Endothelial cell of umbilical vein (primary cell): ENCODE results near the gene TBC1D25. TPM values are rescaled to one million over a fixed set of nuclear protein-coding genes. Genes with fewer than 3 reads are reported as not detected.

Source experiments
- BruUV-seq: library from RNA; stranded (reverse); fragments of 400-500 nt; replicated peaks from 2 replicates; lab custom pipeline; 2021; lab: Mats Ljungman, UMichigan
- CTCF ChIA-PET: fragments of 300-600, 350-600 bp; sonication (Branson Sonifier 250); formaldehyde crosslinking; loops from one replicate; lab custom pipeline; 2021; ENCODE audit warnings: antibody characterized with exemption, inconsistent platforms; lab: Charles Lee
- POLR2A ChIA-PET: fragments of 300-600, 350-600 bp; sonication (Branson Sonifier 250); formaldehyde crosslinking; loops from one replicate; lab custom pipeline; 2021; ENCODE audit warnings: antibody characterized with exemption, inconsistent platforms; lab: Charles Lee
- DNase-seq: peaks from one replicate; pipeline ENCODE4 v3.0.0-alpha.2; 2011; ENCODE audit warnings: low read depth, low spot score
- FAIRE-seq: peaks from 2 replicates; lab custom pipeline; 2011; peaks lifted over from hg19 to GRCh38; lab: Jason Lieb, UNC
- H2AFZ ChIP-seq: 2 replicates; pipeline ENCODE4 v1.6.0; 2012; ENCODE audit warnings: low read depth, low read length, control low read depth, inconsistent platforms
- H3K27ac ChIP-seq: 2 replicates; pipeline ENCODE4 v1.5.1; 2011; ENCODE audit warnings: low read depth, mild to moderate bottlenecking, control low read depth, low read length, moderate library complexity; ENCODE audit not compliant: insufficient read depth
- H3K27me3 ChIP-seq, 2 experiments: 2 replicates each; pipeline versions ENCODE4 v1.6.0 to v1.6.1; 2011; ENCODE audit warnings: low read length in 2 of 2, mixed read lengths in 1 of 2; ENCODE audit not compliant: control insufficient read depth in 2 of 2, insufficient read depth in 2 of 2
- H3K36me3 ChIP-seq, 2 experiments: 2 replicates in 1 of 2; 3 replicates in 1 of 2; pipeline ENCODE4 v1.5.1; 2011; ENCODE audit warnings: low read length in 2 of 2, mild to moderate bottlenecking in 1 of 2, moderate library complexity in 1 of 2; ENCODE audit not compliant: control insufficient read depth in 2 of 2, insufficient read depth in 2 of 2; ENCODE audit errors: extremely low read depth in 1 of 2
- H3K4me1 ChIP-seq: 3 replicates; pipeline ENCODE4 v1.5.1; 2011; ENCODE audit warnings: mild to moderate bottlenecking, low read length; ENCODE audit not compliant: control insufficient read depth, insufficient read depth; ENCODE audit errors: extremely low read depth
- H3K4me2 ChIP-seq: 2 replicates; pipeline ENCODE4 v1.6.1; 2011; ENCODE audit warnings: low read length, control low read depth, mixed read lengths; ENCODE audit not compliant: insufficient read depth
- H3K4me3 ChIP-seq, 3 experiments: fragments of 200-600 bp in 1 of 3; sonication (generic), shearing (Covaris generic) in 1 of 3; replicated peaks in 1 of 3; 2 replicates each; pipeline ENCODE4 v1.5.1; 2011 to 2016; ENCODE audit warnings: control low read depth in 3 of 3, low read length in 3 of 3, mild to moderate bottlenecking in 2 of 3, inconsistent platforms in 1 of 3, low read depth in 1 of 3, moderate library complexity in 1 of 3; ENCODE audit not compliant: insufficient read depth in 1 of 3
- H3K79me2 ChIP-seq: 2 replicates; pipeline ENCODE4 v1.6.0; 2012; ENCODE audit warnings: low read length, inconsistent platforms; ENCODE audit not compliant: control insufficient read depth, insufficient read depth
- H3K9ac ChIP-seq: replicated peaks from 2 replicates; pipeline ENCODE3; 2011; ENCODE audit warnings: low read length, control low read depth; ENCODE audit not compliant: insufficient read depth; ENCODE audit errors: extremely low read depth
- H3K9me1 ChIP-seq: replicated peaks from 3 replicates; pipeline ENCODE4 v1.6.0; 2011; ENCODE audit warnings: mild to moderate bottlenecking, low read length; ENCODE audit not compliant: control insufficient read depth, insufficient read depth; ENCODE audit errors: extremely low read depth
- H3K9me3 ChIP-seq: replicated peaks from 2 replicates; pipeline ENCODE4 v1.5.1; 2012; ENCODE audit warnings: low read length, inconsistent platforms; ENCODE audit not compliant: control insufficient read depth, insufficient read depth
- H4K20me1 ChIP-seq: replicated peaks from 2 replicates; pipeline ENCODE3; 2011; ENCODE audit warnings: mild to moderate bottlenecking, low read length; ENCODE audit not compliant: control insufficient read depth, insufficient read depth; ENCODE audit errors: extremely low read depth
- EZH2 ChIP-seq: IDR thresholded peaks from 2 replicates; pipeline ENCODE4 v1.6.1; 2012; ENCODE audit warnings: borderline replicate concordance, low read depth, mild to moderate bottlenecking, moderate library complexity, low read length, inconsistent platforms; ENCODE audit not compliant: severe bottlenecking
- FOS ChIP-seq: IDR thresholded peaks from 2 replicates; pipeline ENCODE4 v1.6.1; 2011; ENCODE audit warnings: mild to moderate bottlenecking, low read length, moderate library complexity, borderline replicate concordance; ENCODE audit not compliant: insufficient read depth
- GATA2 ChIP-seq: IDR thresholded peaks from 2 replicates; pipeline ENCODE4 v1.7.0; 2011; ENCODE audit warnings: low read depth, mild to moderate bottlenecking, moderate library complexity, mixed read lengths, low read length; ENCODE audit not compliant: insufficient read length, insufficient read depth
- JUN ChIP-seq: IDR thresholded peaks from 2 replicates; pipeline ENCODE4 v1.6.1; 2011; ENCODE audit warnings: borderline replicate concordance, low read depth; ENCODE audit not compliant: insufficient read length, insufficient read depth
- MYC ChIP-seq: IDR thresholded peaks from one replicate; pipeline ENCODE4 v1.6.1; 2011; ENCODE audit warnings: mild to moderate bottlenecking, low read depth, low read length
- POLR2A ChIP-seq: IDR thresholded peaks from 2 replicates; pipeline ENCODE4 v1.6.1; 2012; ENCODE audit warnings: low read depth, mild to moderate bottlenecking, control low read depth, low read length
- POLR2AphosphoS5 ChIP-seq: IDR thresholded peaks from 2 replicates; pipeline ENCODE4 v1.6.1; 2012; ENCODE audit warnings: low read depth, mild to moderate bottlenecking, control low read depth, low read length, moderate library complexity; ENCODE audit not compliant: insufficient read depth
- dilution Hi-C: fragments of 300-500 bp; cut with MboI; formaldehyde crosslinking; loops from one replicate; pipeline ENCODE4 v1.15.0; 2019; ENCODE audit warnings: low sequenced_read_pairs; ENCODE audit not compliant: extremely low pct_ligation_motif_present
- intact Hi-C: fragments of 100-400 bp; cut with micrococcal nuclease; formaldehyde crosslinking; loops from one replicate; pipeline ENCODE4 v1.10.0; 2022
- polyA plus RNA-seq, 4 experiments: library from polyadenylated mRNA; depleted of rRNA in 3 of 4; stranded (reverse) in 3 of 4; unstranded in 1 of 4; fragments of >200 nt; gene quantifications; 2 replicates each; pipeline versions ENCODE4 v1.2.1 to v1.2.3, GENCODE V29; 2011 to 2012; ENCODE audit warnings: missing spikeins in 1 of 4
- total RNA-seq: library from RNA; stranded (reverse); gene quantifications from 2 replicates; pipeline ENCODE4 v1.2.3, GENCODE V29; 2021
- TF ChIP-seq, protein P1 (sequence below): IDR thresholded peaks from 2 replicates; pipeline ENCODE4 v1.6.1; 2011; ENCODE audit not compliant: insufficient read depth, insufficient read length
- TF ChIP-seq, protein P2 (sequence below), 2 donors: IDR thresholded peaks; 1 replicate in 1 of 2; 2 replicates in 1 of 2; pipeline ENCODE4 v1.5.1; 2011; ENCODE audit warnings: low read length in 2 of 2, mild to moderate bottlenecking in 2 of 2, moderate library complexity in 2 of 2, control low read depth in 1 of 2, inconsistent platforms in 1 of 2, low read depth in 1 of 2; ENCODE audit not compliant: insufficient read depth in 1 of 2; ENCODE audit errors: extremely low read depth in 1 of 2

The TBC1D25 gene
- total and polyA plus RNA-seq, 2 donors (not counting 3 experiments of a cell fraction or from before 2014, with no cell fraction given), result 16.0 to 16.3 TPM

- no peak for FAIRE-seq
- POLR2A ChIA-PET, result no interaction called here
- Histone ChIP-seq H3K4me1 (peaks cover 2% of the 10 kb centered on the region), H2AFZ (no peak overlapping the region), H3K36me3 (peaks cover 0 to 7% of the 10 kb centered on the region in 2 experiments), H3K9me3 (no peaks in the 10 kb centered on the region), H3K9ac (no peak overlapping the region), H3K4me2 (no peak overlapping the region), H3K79me2 (no peaks in the 10 kb centered on the region), H3K27me3 (no peaks in the 10 kb centered on the region), H3K27ac (no peak overlapping the region), H4K20me1 (no peaks in the 10 kb centered on the region), H3K4me3 (no peak overlapping the region), H3K9me1 (no peaks in the 10 kb centered on the region)
- no TSS peak for BruUV-seq
- dilution Hi-C loops (no loop called here), intact Hi-C loops (no loop called here)
- DNase-seq, result no peak
- no peak for TF ChIP-seq POLR2A
- no peak for TF ChIP-seq POLR2AphosphoS5
- TF ChIP-seq JUN, result no peak
- TF ChIP-seq, protein P1, sequence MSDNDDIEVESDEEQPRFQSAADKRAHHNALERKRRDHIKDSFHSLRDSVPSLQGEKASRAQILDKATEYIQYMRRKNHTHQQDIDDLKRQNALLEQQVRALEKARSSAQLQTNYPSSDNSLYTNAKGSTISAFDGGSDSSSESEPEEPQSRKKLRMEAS, result no peak
- no peak for TF ChIP-seq MYC
- TF ChIP-seq, protein P2, sequence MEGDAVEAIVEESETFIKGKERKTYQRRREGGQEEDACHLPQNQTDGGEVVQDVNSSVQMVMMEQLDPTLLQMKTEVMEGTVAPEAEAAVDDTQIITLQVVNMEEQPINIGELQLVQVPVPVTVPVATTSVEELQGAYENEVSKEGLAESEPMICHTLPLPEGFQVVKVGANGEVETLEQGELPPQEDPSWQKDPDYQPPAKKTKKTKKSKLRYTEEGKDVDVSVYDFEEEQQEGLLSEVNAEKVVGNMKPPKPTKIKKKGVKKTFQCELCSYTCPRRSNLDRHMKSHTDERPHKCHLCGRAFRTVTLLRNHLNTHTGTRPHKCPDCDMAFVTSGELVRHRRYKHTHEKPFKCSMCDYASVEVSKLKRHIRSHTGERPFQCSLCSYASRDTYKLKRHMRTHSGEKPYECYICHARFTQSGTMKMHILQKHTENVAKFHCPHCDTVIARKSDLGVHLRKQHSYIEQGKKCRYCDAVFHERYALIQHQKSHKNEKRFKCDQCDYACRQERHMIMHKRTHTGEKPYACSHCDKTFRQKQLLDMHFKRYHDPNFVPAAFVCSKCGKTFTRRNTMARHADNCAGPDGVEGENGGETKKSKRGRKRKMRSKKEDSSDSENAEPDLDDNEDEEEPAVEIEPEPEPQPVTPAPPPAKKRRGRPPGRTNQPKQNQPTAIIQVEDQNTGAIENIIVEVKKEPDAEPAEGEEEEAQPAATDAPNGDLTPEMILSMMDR (IDR thresholded peaks at IDR 0.05; ENCODE audit: extremely low read depth in 1 of 2, insufficient read depth in 1 of 2, low read depth in 1 of 2, low read length in 2 of 2), result no peak
- no peak for TF ChIP-seq EZH2
- no peak for TF ChIP-seq FOS
- no peak for TF ChIP-seq GATA2
- CTCF ChIA-PET, result no interaction called here
Measured at GRCh38 chrX:48559636-48560035, 20.1 kb downstream of the TBC1D25 start.
